Amygdala (tissue), 56 donors: ENCODE measurements around the gene DERL2.
A peak's percentile ranks its signal among the peaks of the same experiment; 100 is the strongest.

ENCODE experiments used
- DNase-seq, 56 donors: peaks; one replicate each; lab custom pipeline; 2025; lab: John Stamatoyannopoulos, UW

The DERL2 gene

DNA sequence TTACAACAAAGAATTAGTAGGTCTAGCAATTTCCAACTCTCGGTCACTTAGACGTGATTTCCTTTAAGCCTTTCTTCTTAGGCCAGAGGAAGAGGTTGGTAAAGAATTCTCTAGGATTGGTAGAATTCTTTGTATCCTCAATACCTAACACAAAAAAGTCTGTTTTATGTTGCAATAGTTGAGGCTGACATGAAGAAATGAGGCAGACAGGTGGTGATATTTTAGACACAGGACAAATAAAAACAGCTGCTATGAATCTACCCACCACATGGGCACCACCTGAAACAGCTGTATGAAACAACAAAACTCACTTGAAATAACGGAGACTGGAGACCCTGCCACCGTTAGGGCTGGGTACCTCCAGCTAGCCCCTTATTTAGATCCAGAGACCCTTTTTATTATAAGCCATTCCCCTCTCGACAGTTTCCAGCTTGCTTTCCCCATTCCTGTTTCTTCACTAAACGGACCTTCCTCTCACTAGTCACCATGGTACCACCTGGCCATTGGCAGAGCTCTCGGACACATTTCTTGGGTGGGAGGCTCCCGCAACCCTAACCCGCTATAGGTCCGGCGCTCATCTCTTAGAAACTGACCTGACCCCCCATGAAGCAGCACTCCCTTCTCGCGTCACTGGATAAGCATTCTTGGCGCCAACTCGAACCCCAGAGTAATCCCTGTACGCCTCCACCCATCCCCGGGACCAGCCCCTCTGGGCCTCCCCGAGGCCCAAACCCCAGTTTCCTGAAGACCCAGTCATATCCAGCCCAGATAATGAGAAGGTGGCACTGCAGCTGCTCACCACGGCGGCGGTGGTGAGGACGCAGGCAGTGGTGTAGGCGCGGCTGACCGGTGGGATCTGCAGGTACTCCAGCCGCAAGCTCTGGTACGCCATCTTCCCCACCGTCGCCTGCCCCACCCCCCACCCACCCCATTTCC is at the start of gene DERL2:
Gene DERL2 (minus strand): TSS at position 909 of the 936 bp plus-strand sequence. CDS start 17 bp downstream, at position 892.
- peak in 1 of 56 donors; percentile 49 for DNase-seq

DNA sequence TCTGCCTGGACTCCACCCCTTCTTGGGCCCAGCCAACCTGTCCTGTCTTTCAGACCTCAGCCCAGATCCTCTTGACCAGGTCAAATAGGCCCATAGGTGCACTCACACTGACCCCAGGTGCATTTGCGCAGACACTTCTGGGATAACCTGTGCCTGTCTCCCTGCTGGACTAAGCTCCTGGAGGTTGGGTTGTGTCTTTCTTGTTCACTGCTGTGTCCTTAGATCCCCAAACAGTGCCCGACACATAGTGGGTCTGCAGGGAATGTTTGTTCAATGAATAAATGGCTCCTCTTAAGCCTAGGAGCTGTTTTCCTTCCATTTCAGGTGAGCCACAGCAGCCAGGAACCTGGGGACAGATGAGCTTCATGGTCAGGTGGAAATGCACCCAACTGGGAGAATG is 49.5 kb upstream of the DERL2 start:
- no peak for DNase-seq

DNA sequence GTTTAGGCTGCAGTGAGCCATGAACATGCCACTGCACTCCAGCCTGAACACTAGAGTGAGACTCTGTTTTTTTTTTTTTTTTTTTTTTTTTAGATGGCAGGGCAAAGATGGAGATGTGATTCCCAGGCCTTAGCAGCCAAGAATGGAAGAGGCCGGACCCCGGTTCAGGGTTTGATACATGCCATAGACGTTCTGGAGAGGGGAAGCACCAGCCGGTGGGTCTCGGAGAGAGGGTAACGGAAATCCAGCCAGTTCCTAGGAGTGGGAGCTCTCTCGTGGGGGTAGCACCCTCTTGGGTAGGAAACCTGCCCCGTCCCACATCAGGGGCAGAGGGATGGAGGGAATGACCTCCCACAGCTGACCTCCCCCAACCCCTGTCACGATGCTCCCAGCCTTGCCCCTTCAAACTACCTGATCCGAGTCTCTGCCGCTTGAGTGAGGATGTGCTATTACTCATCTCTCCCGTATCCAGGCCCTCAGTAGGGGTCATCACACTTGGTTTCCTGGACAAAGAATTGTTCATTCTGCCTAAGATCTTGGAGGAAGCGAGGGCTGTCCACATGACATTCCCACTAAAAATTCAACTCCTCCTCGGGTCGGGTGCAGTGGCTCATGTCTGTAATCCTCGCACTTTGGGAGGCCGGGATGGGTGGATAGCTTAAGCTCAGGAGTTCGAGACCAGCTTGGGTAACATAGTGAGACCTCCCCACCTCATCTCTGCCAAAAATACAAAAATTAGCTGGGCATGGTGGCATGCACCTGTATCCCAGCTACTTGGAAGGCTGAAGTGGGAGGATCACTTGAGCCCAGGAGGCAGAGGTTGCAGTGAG is 47.7 kb upstream of the DERL2 start:
- no peak for DNase-seq

DNA sequence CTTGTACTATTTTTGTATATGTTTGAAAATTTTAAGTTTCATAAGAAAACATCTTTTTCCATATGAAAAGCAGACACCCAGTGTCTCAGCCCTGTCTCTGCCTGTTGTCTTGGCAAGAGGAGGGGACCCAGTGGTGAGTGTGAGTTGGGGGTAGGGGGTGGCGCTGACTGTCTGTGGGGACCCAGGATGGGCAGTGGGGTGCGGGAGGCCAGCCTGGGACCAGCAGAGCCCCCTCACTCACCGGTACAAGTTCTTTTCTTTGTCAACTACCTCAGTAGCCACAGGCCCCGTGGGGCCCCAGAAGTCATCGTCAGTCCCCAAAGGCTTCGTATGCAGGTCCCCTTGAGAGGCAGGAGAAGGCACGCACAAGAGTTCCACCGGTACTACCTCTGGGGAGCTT is 46.6 kb upstream of the DERL2 start:
- no peak for DNase-seq

DNA sequence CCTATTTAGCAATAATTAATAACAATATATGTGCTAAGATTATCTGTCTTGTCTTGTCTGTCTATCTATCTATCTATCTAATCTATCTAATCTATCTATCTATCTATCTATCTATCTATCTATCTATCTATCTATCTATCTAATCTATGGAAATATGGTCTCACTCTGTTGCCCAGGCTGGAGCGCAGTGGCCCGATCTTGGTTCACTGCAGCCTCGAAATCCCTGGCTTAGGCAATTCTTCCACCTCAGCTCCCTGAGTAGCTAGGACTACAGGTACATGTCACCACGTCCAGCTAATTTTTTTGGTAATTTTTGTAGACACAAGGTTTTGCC is 45.1 kb upstream of the DERL2 start:
- no peak for DNase-seq

DNA sequence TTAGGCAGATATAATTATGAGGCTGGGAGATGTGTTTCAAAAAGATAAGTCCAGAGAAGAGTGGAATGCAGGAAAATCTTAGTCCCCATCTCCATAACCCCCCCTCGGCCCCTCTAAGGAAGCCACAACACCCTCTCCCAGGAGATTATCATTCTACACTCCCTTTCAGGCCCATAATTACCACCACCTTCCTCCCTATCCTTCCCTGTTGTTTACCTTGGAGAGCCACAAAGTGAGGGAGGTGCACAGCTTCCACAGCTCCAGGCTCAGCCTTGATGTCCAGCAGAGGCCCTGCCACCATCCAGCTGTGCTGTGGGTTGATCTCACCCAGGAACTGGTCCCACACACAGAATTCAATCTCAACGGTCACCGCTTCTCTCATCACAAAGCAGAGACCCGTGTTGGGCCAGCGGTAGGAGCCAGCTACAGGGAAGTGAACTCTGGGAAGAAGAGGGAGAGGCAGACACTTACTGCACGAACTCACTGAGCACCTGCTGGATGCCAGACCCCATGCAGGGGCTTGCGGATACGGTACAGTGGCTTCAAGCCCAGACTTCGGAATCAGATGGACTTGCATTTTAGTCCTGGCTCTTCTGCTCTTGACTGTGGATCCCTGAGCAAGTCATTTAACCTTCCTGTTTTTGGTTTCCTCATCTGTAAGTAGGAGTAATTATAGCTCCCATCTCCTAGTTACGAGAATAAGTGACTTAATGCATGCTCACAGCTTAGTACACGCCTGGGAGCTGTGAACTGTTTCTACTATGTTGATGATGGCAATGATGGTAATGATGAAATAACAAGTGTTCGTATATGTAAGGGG is 44.5 kb upstream of the DERL2 start:
- DNase-seq, result no peak

DNA sequence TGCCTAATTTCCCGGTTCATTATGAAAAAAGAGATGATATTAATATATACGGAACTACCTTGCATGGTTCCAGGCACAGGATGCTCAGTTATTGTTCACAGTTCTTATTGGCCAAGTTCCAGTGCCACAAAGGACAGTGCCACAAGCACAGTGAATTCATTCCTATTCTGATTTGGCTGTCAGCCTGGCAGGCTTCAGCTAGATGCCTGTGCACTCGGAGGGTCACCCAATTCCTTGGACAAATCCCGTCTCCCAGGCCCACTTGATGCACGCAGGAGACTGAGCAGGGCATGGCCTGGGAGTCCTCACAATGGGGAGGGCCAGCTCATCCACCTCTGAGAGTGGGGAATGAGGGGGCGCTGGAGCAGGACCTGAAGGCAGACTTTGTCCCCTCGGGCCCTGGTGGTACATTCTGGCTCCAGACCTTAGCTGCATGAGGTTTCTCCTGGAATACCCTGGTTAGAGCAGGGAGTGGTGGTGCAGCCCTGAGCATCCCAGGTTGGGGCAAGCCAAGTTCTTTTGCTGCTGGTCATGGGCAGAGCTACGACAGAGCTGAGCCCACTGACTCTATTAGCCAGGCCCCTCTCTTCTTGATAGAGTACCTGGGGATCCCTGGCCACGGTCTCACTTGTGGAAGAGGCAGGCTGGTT is 41.7 kb upstream of the DERL2 start:
- peak in 1 of 56 donors; percentile 30 for DNase-seq

DNA sequence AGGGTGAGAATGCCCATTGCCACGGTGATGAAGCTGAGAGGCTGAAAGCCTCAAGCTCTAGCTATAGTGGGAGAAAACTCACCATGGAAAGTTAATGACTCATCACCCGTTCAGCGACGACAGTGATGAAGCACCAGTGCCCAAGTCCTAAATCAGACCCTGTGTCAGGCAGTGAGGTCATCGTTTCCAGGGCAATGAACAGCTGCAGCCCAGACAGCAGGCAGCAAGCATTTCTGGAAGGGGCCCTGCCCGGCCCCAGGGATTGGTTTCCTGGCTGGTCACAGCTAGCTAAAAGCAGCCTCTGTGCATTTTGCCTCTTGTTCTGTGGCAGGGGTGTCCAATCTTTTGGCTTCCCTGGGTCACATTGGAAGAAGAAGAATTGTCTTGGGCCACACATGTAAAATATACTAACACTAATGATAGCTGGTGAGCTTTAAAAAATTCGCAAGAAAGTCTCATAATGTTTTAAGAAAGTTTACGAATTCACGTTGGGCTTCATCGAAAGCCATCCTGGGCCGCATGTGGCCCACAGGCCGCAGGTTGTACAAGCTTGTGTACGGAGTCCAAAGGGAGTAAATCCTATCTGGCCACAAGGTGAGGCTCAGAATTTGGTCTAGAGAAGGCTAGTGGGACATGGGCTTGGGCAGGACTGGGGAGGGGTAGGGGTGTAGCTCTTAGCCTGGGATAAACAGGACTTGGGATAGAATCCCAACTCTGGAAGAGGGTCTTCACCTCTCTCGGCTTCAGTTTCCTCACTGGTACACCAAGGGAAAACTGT is 41.0 kb upstream of the DERL2 start:
- peak in 51 of 56 donors; percentile 4 to 92 (median 64) for DNase-seq

DNA sequence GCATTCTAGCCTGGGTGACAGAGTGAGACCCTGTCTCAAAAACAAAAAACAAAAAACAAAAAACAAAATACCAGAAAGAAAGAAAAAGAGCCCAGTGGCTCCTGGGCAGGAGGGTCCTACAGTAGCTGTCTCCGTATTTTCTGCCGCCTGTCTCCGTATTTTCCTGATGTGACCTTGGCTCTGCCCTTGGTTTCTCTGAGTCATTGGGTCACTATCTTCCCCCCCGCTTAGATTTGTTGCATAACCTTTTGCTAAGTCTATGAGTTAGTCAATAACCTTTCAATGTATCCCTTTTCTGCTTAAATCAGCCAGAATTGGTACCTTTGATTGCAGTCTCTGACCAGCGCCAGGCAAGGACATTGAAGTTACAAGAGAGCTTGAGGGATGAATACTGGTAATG is 37.3 kb upstream of the DERL2 start:
- no peak for DNase-seq

DNA sequence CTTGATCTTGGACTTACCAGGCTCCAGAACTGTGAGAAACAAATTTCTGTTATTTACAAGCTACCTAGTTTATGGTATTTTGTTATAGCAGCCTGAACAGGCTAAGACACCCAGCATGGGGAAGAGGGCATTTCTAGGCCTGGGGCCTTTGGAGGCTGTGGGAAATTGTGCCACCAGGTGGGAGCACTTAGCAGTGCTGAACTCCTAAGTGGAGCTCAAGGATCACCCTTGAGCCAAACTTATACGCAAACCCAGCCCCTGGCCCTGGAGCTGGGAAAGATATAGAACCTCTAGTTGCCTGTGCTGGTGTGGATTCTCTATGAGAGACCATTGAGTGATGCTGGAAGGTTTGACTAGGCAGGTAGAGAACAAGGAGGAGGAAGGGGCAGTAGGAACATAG is 36.5 kb upstream of the DERL2 start:
- DNase-seq, result no peak

DNA sequence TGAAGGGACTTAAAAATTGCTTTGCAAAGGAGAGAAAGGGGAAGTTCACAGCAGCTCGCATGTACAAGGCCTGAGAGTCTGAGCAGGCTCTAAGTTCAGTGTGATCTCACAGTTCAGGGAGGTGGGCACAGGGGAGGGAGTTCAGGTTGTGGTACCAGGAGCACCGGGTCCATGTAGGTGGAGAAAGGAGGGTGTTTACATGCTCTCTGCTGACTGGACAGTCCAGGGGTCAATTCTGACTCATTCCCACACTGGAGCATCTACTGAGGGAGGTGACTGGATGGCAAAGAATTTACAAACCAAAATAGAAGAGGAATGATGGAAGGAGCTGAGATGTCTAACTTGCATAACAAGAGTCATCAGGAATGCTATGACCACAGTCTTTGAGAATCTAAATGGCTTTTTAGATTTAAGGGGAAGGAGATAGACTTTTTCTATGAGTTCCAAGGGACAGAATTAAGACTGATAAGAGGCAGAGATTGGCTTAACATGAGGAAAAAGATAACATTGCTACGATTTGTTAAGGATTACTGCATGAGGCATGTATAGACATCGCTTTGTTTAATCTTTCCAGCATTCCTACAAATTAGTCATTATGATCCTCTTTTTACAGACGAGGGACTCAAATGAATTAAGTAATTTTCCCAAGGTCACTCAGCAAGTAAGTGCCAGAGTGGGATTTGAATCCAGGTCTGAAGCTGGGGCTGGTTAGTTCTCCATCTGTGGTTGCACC is 30.2 kb upstream of the DERL2 start:
- DNase-seq, result no peak

DNA sequence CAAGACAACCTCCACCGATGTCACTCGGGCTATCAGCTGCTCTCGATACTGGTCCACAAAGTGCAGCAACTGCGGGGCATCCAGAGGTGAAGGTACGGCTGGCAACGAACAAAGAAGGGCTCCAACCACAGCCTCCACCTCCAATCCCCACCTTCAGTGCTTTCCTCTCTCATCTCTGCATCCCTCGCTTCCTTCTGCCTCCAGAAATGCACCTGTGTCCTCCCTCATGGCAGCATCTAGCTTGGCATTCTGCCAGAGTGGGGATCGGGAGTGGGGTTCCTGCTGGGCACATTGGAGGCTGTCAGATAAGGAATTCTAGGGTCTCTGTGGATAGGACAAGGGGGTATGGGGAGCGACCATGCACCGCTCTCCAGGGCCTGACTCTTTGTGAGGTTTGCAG is 29.0 kb upstream of the DERL2 start:
- no peak for DNase-seq

DNA sequence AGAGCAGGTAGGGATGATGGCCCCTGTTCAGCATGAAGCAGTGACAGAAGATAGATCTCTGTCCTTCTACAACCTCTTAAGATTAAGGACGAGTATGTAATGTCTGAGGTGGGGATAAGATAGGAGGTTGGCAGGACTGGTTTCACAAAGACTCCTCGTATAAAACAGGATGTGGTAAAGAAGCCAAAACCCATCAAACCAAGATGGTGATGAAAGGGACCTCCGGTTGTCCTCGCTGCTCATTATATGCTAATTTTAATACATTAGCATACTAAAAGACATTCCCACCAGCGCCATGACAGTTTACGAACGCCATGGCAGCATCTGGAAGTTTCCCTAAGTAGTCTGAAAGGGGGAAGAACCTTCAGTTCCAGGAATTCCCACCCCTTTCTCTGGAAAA is 27.6 kb upstream of the DERL2 start:
- no peak for DNase-seq

DNA sequence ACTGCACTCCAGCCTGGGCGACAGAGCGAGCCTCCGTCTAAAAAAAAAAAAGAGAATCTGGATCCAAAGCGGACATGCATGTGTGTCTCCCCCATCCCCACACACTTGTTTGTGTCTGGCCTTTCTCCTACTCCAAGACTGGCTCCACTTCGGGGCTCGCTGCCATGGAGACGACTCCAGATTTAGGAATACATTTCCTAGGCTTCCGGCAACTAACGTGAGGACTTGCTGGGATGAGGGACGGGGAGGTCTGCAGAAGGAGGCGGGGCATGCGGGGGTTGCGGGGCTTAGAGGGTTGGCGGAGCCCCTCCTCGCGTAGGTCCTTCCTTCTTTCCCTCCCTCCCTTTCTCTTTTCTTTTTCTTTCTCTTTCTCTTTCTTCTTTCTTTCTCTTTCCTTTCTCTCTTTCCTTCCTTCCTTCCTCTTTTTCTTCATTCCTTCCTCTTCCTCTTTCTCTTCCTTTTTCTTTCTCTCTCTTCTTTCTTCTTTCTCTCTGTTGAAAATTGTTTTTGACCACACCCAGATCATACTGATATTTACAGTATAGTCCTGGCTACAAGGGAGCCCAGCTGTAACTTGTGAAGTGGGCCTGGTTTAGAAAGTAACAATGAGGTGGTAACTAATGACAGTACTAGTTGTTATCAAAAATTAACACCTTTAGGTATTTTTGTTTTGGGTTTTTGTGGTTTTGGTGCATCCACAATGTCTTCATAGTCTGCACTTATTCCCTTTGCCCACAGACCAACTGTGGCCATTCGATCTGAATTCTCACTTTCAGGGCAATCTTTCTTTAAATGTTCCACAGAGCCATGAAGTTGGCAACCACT is 25.6 kb upstream of the DERL2 start:
- peak in 22 of 56 donors; percentile 2 to 68 (median 16) for DNase-seq

DNA sequence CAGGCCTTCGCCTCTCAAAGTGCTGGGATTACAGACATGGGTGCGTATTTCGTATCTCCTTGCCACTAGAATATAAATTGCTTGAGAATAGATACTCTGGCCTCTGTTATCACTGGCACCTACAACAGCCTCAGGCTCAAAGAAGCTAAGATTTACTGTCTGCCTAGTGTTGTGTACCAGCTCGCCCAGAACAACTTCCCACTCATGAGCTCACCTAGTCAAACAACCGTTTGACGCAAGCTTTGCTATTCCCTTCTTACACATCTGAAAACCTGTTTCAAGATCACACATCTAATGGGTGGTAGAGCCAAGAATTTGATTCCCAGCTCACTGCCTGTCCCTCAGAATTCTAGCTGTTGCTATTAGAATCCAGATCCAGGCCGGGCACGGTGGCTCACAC is 24.8 kb upstream of the DERL2 start:
- peak in 1 of 56 donors; percentile 25 for DNase-seq

DNA sequence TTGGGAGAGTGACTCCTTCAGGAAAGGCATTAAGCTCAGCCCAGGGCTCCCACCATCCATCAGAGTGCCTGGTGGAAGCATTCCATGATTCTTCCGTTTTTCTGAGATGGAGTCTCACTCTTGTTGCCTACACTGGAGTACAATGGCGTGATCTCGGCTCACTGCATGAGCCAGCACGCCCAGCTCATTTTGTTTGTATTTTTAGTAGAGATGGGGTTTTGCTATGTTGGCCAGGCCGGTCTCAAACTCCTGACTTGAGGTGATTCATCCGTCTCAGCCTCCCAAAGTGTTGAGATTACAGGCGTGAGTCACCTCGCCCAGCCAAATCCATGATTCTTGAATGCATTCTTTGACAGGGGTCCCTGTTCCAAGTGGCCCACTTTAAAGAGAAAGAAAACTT is 23.5 kb upstream of the DERL2 start:
- no peak for DNase-seq

DNA sequence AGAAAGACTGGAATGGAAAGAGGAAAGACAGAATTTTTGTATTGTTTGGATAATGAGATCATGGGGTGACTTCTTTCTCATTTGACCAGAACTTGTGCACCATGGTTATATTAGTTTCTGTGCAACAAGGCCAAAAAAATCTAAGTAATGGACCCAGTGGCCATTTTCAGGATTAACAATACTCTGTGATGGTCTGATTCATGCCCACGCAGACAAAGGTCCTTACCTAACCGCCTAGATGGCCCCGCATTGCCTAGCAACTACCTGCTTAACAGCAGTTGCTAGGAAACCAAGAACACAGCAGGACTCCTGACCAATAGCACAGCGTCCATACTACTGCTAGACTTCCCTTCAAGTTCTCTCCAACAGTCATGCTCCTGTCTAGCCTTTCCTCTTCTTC is 22.8 kb upstream of the DERL2 start:
- peak in 7 of 56 donors; percentile 3 to 14 (median 9) for DNase-seq

DNA sequence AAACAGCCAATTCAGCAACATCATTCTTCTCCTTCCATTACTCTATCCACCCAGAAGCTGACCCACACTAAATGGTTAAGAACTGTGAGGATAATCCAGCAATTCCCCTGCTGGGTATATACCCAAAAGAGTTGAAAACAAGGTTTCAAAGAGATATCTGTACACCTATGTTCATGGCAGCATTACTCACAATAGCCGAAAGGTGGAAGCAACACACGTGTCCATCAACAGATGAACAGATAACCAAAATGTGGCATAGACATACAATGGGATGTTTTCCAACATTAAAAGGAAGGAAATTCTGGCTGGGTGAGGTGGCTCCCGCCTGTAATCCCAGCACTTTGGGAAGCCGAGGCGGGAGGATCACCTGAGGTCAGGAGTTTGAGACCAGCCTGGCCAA is 20.3 kb upstream of the DERL2 start:
- DNase-seq, result no peak
